Neural cell (in vitro differentiated cells): ENCODE results near the gene SH3BP5L. TPM values are rescaled to one million over a fixed set of nuclear protein-coding genes. Genes with fewer than 3 reads are reported as not detected.

Source experiments
- H2AFZ ChIP-seq: fragments of 200-600, 300-800 bp; sonication (generic), shearing (Covaris generic); 2 replicates; pipeline ENCODE4 v1.6.0; 2014; ENCODE audit warnings: low read depth, mild to moderate bottlenecking, antibody characterized with exemption, low read length, moderate library complexity
- H3F3A ChIP-seq: fragments of 200-600 bp; shearing (Covaris generic); 2 replicates; pipeline ENCODE4 v1.6.1; 2016; ENCODE audit warnings: mild to moderate bottlenecking, moderate library complexity, mixed read lengths, antibody characterized with exemption, low read length; ENCODE audit not compliant: insufficient read depth, poor library complexity, severe bottlenecking
- H3K27ac ChIP-seq: fragments of 200-600, 300-800 bp; sonication (generic), shearing (Covaris generic); 2 replicates; pipeline ENCODE4 v1.5.1; 2014; ENCODE audit warnings: mild to moderate bottlenecking, low read length, moderate library complexity
- H3K27me3 ChIP-seq: fragments of 300-800, 200-600 bp; sonication (generic), shearing (Covaris generic); 2 replicates; pipeline ENCODE4 v1.6.0; 2014; ENCODE audit warnings: mild to moderate bottlenecking, low read depth, low read length, moderate library complexity; ENCODE audit not compliant: insufficient read depth
- H3K36me3 ChIP-seq: fragments of 300-800, 200-600 bp; sonication (generic), shearing (Covaris generic); 2 replicates; pipeline ENCODE4 v1.5.1; 2014; ENCODE audit warnings: mild to moderate bottlenecking, antibody characterized with exemption, low read length, moderate library complexity; ENCODE audit not compliant: insufficient read depth
- H3K4me2 ChIP-seq: fragments of 300-800, 200-600 bp; sonication (generic), shearing (Covaris generic); 2 replicates; pipeline ENCODE4 v1.6.0; 2014; ENCODE audit warnings: mild to moderate bottlenecking, low read length
- H3K4me3 ChIP-seq: fragments of 300-800, 200-600 bp; sonication (generic), shearing (Covaris generic); 2 replicates; pipeline ENCODE4 v1.5.1; 2014; ENCODE audit warnings: mild to moderate bottlenecking, low read length, moderate library complexity
- H3K79me2 ChIP-seq: fragments of 200-600 bp; shearing (Covaris generic); replicated peaks from 2 replicates; pipeline ENCODE4 v1.6.0; 2014; ENCODE audit warnings: mild to moderate bottlenecking, low read length, moderate library complexity; ENCODE audit not compliant: insufficient read depth
- H3K9ac ChIP-seq: fragments of 300-800, 200-600 bp; sonication (generic), shearing (Covaris generic); 2 replicates; pipeline ENCODE4 v1.6.1; 2016; ENCODE audit warnings: mild to moderate bottlenecking, low read length, mixed read lengths
- H3K9me2 ChIP-seq: fragments of 200-600 bp; shearing (Covaris generic); 2 replicates; pipeline ENCODE4 v1.6.1; 2016; ENCODE audit warnings: mild to moderate bottlenecking, low read length, mixed read lengths; ENCODE audit not compliant: insufficient read depth
- H3K9me3 ChIP-seq: fragments of 200-600, 300-800 bp; sonication (generic), shearing (Covaris generic); 2 replicates; pipeline ENCODE4 v1.6.1; 2016; ENCODE audit warnings: mild to moderate bottlenecking, mixed run types, low read length, moderate library complexity, mixed read lengths
- H4K20me1 ChIP-seq: fragments of 200-600 bp; shearing (Covaris generic); 2 replicates; pipeline ENCODE4 v1.6.1; 2016; ENCODE audit warnings: mild to moderate bottlenecking, mixed run types; ENCODE audit not compliant: insufficient read depth
- CTCF ChIP-seq: fragments of 450-650 bp; IDR thresholded peaks from 2 replicates; pipeline ENCODE4 v1.5.1; 2014; ENCODE audit warnings: antibody characterized with exemption, mild to moderate bottlenecking, moderate library complexity; ENCODE audit not compliant: poor library complexity, severe bottlenecking
- EP300 ChIP-seq: fragments of 450-650 bp; conservative IDR thresholded peaks from 2 replicates; pipeline ENCODE4 v1.6.1; 2014; ENCODE audit warnings: antibody characterized with exemption, mild to moderate bottlenecking, moderate library complexity; ENCODE audit not compliant: poor library complexity, severe bottlenecking
- EZH2 ChIP-seq: fragments of 200-600, 300-800 bp; shearing (Covaris generic), sonication (generic); IDR thresholded peaks from 2 replicates; pipeline ENCODE4 v1.6.1; 2014; ENCODE audit warnings: antibody characterized with exemption, low read length, borderline replicate concordance, mild to moderate bottlenecking; ENCODE audit not compliant: insufficient read depth, poor library complexity, severe bottlenecking
- MXI1 ChIP-seq: fragments of 450-650 bp; conservative IDR thresholded peaks from 2 replicates; pipeline ENCODE4 v1.6.1; 2014; ENCODE audit warnings: antibody characterized with exemption, mild to moderate bottlenecking; ENCODE audit not compliant: poor library complexity, severe bottlenecking
- POLR2AphosphoS5 ChIP-seq: IDR thresholded peaks from 2 replicates; pipeline ENCODE4 v1.6.1; 2012
- RAD21 ChIP-seq: fragments of 450-650 bp; conservative IDR thresholded peaks from 2 replicates; pipeline ENCODE4 v1.6.1; 2014; ENCODE audit warnings: antibody characterized with exemption, mild to moderate bottlenecking, moderate library complexity
- SMC3 ChIP-seq: fragments of 450-650 bp; conservative IDR thresholded peaks from 2 replicates; pipeline ENCODE4 v1.6.1; 2014; ENCODE audit warnings: antibody characterized with exemption, mild to moderate bottlenecking, moderate library complexity; ENCODE audit not compliant: poor library complexity
- TAF1 ChIP-seq: IDR thresholded peaks from 2 replicates; pipeline ENCODE4 v1.6.1; 2012; ENCODE audit warnings: low read depth
- polyA plus RNA-seq: library from polyadenylated mRNA; depleted of rRNA; stranded (reverse); fragments of >200 nt; gene quantifications from 2 replicates; pipeline ENCODE4 v1.2.3, GENCODE V29; 2014
- TF ChIP-seq, protein P1 (sequence below): IDR thresholded peaks from 2 replicates; pipeline ENCODE4 v1.6.1; 2012; ENCODE audit warnings: borderline replicate concordance

Gene SH3BP5L
- polyA plus RNA-seq, 1 donor from 2014 or later: 38.6 TPM

- TF ChIP-seq RAD21: no peak
- no peak for TF ChIP-seq MXI1
- no peak for TF ChIP-seq EP300
- no peak for TF ChIP-seq EZH2
- TF ChIP-seq CTCF: no peak
- no peak for TF ChIP-seq SMC3
- TF ChIP-seq POLR2AphosphoS5: no peak
- TF ChIP-seq, protein P1, sequence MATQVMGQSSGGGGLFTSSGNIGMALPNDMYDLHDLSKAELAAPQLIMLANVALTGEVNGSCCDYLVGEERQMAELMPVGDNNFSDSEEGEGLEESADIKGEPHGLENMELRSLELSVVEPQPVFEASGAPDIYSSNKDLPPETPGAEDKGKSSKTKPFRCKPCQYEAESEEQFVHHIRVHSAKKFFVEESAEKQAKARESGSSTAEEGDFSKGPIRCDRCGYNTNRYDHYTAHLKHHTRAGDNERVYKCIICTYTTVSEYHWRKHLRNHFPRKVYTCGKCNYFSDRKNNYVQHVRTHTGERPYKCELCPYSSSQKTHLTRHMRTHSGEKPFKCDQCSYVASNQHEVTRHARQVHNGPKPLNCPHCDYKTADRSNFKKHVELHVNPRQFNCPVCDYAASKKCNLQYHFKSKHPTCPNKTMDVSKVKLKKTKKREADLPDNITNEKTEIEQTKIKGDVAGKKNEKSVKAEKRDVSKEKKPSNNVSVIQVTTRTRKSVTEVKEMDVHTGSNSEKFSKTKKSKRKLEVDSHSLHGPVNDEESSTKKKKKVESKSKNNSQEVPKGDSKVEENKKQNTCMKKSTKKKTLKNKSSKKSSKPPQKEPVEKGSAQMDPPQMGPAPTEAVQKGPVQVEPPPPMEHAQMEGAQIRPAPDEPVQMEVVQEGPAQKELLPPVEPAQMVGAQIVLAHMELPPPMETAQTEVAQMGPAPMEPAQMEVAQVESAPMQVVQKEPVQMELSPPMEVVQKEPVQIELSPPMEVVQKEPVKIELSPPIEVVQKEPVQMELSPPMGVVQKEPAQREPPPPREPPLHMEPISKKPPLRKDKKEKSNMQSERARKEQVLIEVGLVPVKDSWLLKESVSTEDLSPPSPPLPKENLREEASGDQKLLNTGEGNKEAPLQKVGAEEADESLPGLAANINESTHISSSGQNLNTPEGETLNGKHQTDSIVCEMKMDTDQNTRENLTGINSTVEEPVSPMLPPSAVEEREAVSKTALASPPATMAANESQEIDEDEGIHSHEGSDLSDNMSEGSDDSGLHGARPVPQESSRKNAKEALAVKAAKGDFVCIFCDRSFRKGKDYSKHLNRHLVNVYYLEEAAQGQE: no peak
- TF ChIP-seq TAF1: no peak
- Histone ChIP-seq H2AFZ (no peak overlapping the region), H3K36me3 (no peaks in the 10 kb centered on the region), H3K4me2 (no peak overlapping the region), H3K9me3 (no peaks in the 10 kb centered on the region), H3K9ac (no peak overlapping the region), H3K4me3 (no peak overlapping the region), H3F3A (no peaks in the 10 kb centered on the region), H3K27me3 (no peaks in the 10 kb centered on the region), H3K27ac (no peak overlapping the region), H3K9me2 (no peaks in the 10 kb centered on the region), H4K20me1 (no peaks in the 10 kb centered on the region), H3K79me2 (peaks cover 10% of the 10 kb centered on the region)
Observed at GRCh38 chr1:248844526-248844925, 18.8 kb upstream of the SH3BP5L start.

DNA sequence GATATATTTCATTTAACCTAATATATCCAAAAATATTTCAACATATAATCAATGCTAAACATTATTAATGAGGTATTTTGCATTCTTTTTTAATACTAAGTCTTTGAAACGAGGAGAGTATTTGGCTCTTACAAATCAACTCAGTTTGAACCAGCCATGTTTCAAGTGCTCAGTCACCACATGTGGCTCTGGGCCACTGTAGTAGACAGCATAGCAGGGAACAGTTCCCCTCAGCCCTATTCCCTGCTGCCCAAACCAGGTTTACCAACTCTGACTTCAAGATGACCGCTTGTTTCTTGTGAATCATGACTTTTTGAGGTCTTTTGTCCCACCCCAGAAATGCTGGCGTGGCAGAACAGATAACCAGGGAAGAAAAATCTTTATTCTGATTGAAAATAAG is 18.0 kb upstream of the SH3BP5L start:
- H3K79me2 ChIP-seq: peaks cover 10% of the 10 kb centered on the region
- no peaks in the 10 kb centered on the region for H3F3A ChIP-seq
- no peaks in the 10 kb centered on the region for H3K36me3 ChIP-seq

More for the DNA sequence above, 18.0 kb upstream of the SH3BP5L start:
- no peak overlapping the region for H3K27ac ChIP-seq
- no peaks in the 10 kb centered on the region for H3K27me3 ChIP-seq
- no peaks in the 10 kb centered on the region for H4K20me1 ChIP-seq
- no peak overlapping the region for H2AFZ ChIP-seq
- H3K9me2 ChIP-seq: no peaks in the 10 kb centered on the region
- H3K9ac ChIP-seq: no peak overlapping the region
- TF ChIP-seq EP300 (no peak), MXI1 (no peak), RAD21 (no peak), SMC3 (no peak), TAF1 (no peak), POLR2AphosphoS5 (no peak), EZH2 (no peak)
- TF ChIP-seq, protein P1: no peak
- H3K9me3 ChIP-seq: no peaks in the 10 kb centered on the region
- no peak overlapping the region for H3K4me3 ChIP-seq
- H3K4me2 ChIP-seq: no peak overlapping the region
